K562 (cell line): ENCODE results near the gene RNF141. TPM values are rescaled to one million over a fixed set of nuclear protein-coding genes. Genes with fewer than 3 reads are reported as not detected.
A peak's percentile ranks its signal among the peaks of the same experiment; 100 is the strongest.

Experiments used
- ATAC-seq: fragments of 200-7000 bp; cut with Tn5 transposase; 3 replicates; pipeline ENCODE4 v1.9.1; 2020; ENCODE audit warnings: moderate library complexity
- BruUV-seq: library from RNA; stranded (reverse); fragments of 400-500 nt; replicated peaks from 2 replicates; lab custom pipeline; 2021; lab: Mats Ljungman, UMichigan
- CTCF ChIA-PET: fragments of 300-600 bp; formaldehyde crosslinking; extraction: SDS; loops from one replicate; lab custom pipeline; 2021; ENCODE audit warnings: low intra/inter-chr PET ratio; lab: Yijun Ruan, JAX
- POLR2A ChIA-PET: fragments of 300-600, 350-650 bp; sonication (Branson Sonifier 250); formaldehyde crosslinking; extraction: SDS; loops from one replicate; lab custom pipeline; 2021; ENCODE audit warnings: antibody characterized with exemption, inconsistent platforms; lab: Yijun Ruan, JAX
- DNase-seq, 4 experiments: peaks; one replicate each; pipeline versions ENCODE4 v3.0.0 to v3.0.0-alpha.2; 2011 to 2018; ENCODE audit warnings: low spot score in 3 of 4, mixed read lengths in 3 of 4; ENCODE audit errors: extremely low read depth in 1 of 4
- FAIRE-seq: peaks from 2 replicates; lab custom pipeline; 2011; peaks lifted over from hg19 to GRCh38; lab: Jason Lieb, UNC
- H2AFZ ChIP-seq: 2 replicates; pipeline ENCODE4 v1.6.0; 2011; ENCODE audit warnings: low read depth, low read length, control low read depth, inconsistent platforms
- H3K27ac ChIP-seq: fragments of 200-600 bp; 3 replicates; pipeline ENCODE4 v1.8.0; 2011; ENCODE audit warnings: low read depth, mild to moderate bottlenecking, control low read depth, inconsistent platforms, low read length, moderate library complexity, mixed read lengths; ENCODE audit errors: extremely low read depth
- H3K27me3 ChIP-seq, 2 experiments: fragments of 300-600 bp in 1 of 2; 2 replicates in 1 of 2; 3 replicates in 1 of 2; pipeline versions ENCODE4 v1.6.0 to v1.8.0; 2011; ENCODE audit warnings: inconsistent platforms in 2 of 2, low read length in 2 of 2, mild to moderate bottlenecking in 1 of 2, mixed read lengths in 1 of 2, moderate library complexity in 1 of 2; ENCODE audit not compliant: control insufficient read depth in 2 of 2, insufficient read depth in 2 of 2
- H3K36me3 ChIP-seq: fragments of 300-600 bp; 3 replicates; pipeline ENCODE4 v1.8.0; 2011; ENCODE audit warnings: mild to moderate bottlenecking, low read length, inconsistent platforms; ENCODE audit not compliant: control insufficient read depth, insufficient read depth
- H3K4me1 ChIP-seq, 2 experiments: fragments of 200-600 bp in 1 of 2; replicated peaks in 1 of 2; 2 replicates in 1 of 2; 3 replicates in 1 of 2; pipeline versions ENCODE4 v1.5.1 to v1.8.0; 2011; ENCODE audit warnings: inconsistent platforms in 2 of 2, low read length in 2 of 2, mild to moderate bottlenecking in 1 of 2, mixed read lengths in 1 of 2, moderate library complexity in 1 of 2; ENCODE audit not compliant: control insufficient read depth in 2 of 2, insufficient read depth in 2 of 2
- H3K4me2 ChIP-seq: 2 replicates; pipeline ENCODE4 v1.6.1; 2011; ENCODE audit warnings: low read length, control low read depth, inconsistent platforms, mixed read lengths; ENCODE audit not compliant: insufficient read depth
- H3K4me3 ChIP-seq: fragments of 200-600 bp; sonication (generic), shearing (Covaris generic); 2 replicates; pipeline ENCODE4 v1.5.1; 2016; ENCODE audit warnings: control low read depth, inconsistent platforms
- H3K79me2 ChIP-seq: fragments of 200-600 bp; 3 replicates; pipeline ENCODE4 v1.8.0; 2011; ENCODE audit warnings: low read length, inconsistent platforms; ENCODE audit not compliant: control insufficient read depth, insufficient read depth
- H3K9ac ChIP-seq, 2 experiments: 2 replicates each; pipeline versions ENCODE4 v1.6.0 to v1.6.1; 2011; ENCODE audit warnings: low read depth in 2 of 2, low read length in 2 of 2, control low read depth in 1 of 2, inconsistent platforms in 1 of 2, mild to moderate bottlenecking in 1 of 2, mixed read lengths in 1 of 2; ENCODE audit not compliant: insufficient read depth in 1 of 2
- H3K9me1 ChIP-seq: one replicate; pipeline ENCODE4 v1.6.0; 2011; ENCODE audit warnings: inconsistent platforms, mild to moderate bottlenecking, low read length, moderate library complexity; ENCODE audit not compliant: control insufficient read depth, insufficient read depth
- H3K9me3 ChIP-seq: replicated peaks from 2 replicates; pipeline ENCODE4 v1.5.1; 2011; ENCODE audit warnings: low read depth, low read length, inconsistent platforms; ENCODE audit not compliant: control insufficient read depth, insufficient read depth
- H4K20me1 ChIP-seq: replicated peaks from 2 replicates; pipeline ENCODE4 v1.6.1; 2011; ENCODE audit warnings: low read length, inconsistent platforms, mixed read lengths; ENCODE audit not compliant: control insufficient read depth, insufficient read depth
- PBX2 ChIP-seq, 2 experiments: IDR thresholded peaks in 1 of 2; conservative IDR thresholded peaks in 1 of 2; 2 replicates each; pipeline ENCODE4 v1.6.1; 2016; ENCODE audit warnings: low read depth in 2 of 2, mild to moderate bottlenecking in 1 of 2, missing compliant biosample characterization in 1 of 2, missing genetic modification characterization in 1 of 2, moderate library complexity in 1 of 2
- RBM25 ChIP-seq: fragments of 200-400 bp; formaldehyde crosslinking; IDR thresholded peaks from 2 replicates; pipeline ENCODE4 v1.6.1; 2018; ENCODE audit warnings: low read length, low read depth, moderate library complexity; ENCODE audit not compliant: severe bottlenecking
- ZNF507 ChIP-seq: conservative IDR thresholded peaks from 2 replicates; pipeline ENCODE4 v1.6.1; 2017; ENCODE audit warnings: missing genetic modification characterization, missing compliant biosample characterization
- WGBS: fragments of 100-300 bp; shearing (Covaris generic); methylation state at CpG from one replicate; pipeline ENCODE4 v1.1.6; 2016; ENCODE audit warnings: low coverage, mixed read lengths; ENCODE audit not compliant: insufficient coverage; ENCODE audit errors: missing lambda C conversion rate; 5-methylcytosine and 5-hydroxymethylcytosine counted together
- in situ Hi-C: fragments of 300-500 bp; cut with MboI; formaldehyde crosslinking; loops from 4 replicates; pipeline ENCODE4 v1.15.0; 2018; ENCODE audit warnings: inconsistent platforms, mixed read lengths
- intact Hi-C: fragments of 100-400 bp; cut with micrococcal nuclease; formaldehyde crosslinking; loops from 2 replicates; pipeline ENCODE4 v1.14.2; 2022
- polyA plus RNA-seq, 8 experiments: library from polyadenylated mRNA; depleted of rRNA in 4 of 8; stranded (reverse) in 5 of 8; unstranded in 3 of 8; fragments of >200 nt; fragmentation: Nextera tagmentation in 2 of 8; fragmentation: Illumina TruSeq in 1 of 8; extraction: Ambion mirVana in 2 of 8; extraction: Trizol in 1 of 8; gene quantifications; 2 replicates each; pipeline versions ENCODE4 v1.2.1 to v1.2.3, GENCODE V29; 2011 to 2014; ENCODE audit warnings: inconsistent platforms in 1 of 8, missing spikeins in 1 of 8
- total RNA-seq, 7 experiments: library from RNA; depleted of rRNA in 6 of 7; stranded (reverse); fragments of >200 nt in 6 of 7; fragmentation: Illumina TruSeq in 2 of 7; extraction: Trizol in 2 of 7; gene quantifications; 2 replicates each; pipeline versions ENCODE4 v1.2.1 to v1.2.3, GENCODE V29; 2011 to 2021; ENCODE audit warnings: low replicate concordance in 1 of 7

The RNF141 gene
- total and polyA plus RNA-seq, 9 of the 15 experiments (the other 6 are each of a cell fraction or from before 2014, with no cell fraction given): 9.7 to 51.9 (median 18.9) TPM

GRCh38 chr11:10480760-10481159, 60.2 kb downstream of the RNF141 start:
- FAIRE-seq: no peak
- intact Hi-C loops (no loop called here), in situ Hi-C loops (no loop called here)
- peak; percentile 41 for TF ChIP-seq RBM25
- no peak for TF ChIP-seq PBX2 (CRISPR knock-in tag; IDR thresholded peaks at IDR 0.05; ENCODE audit: low read depth)
- peak; percentile 46 for TF ChIP-seq PBX2 (tag; conservative IDR thresholded peaks at IDR 0.05; ENCODE audit: low read depth)
- TF ChIP-seq ZNF507 (tag): no peak
- Histone ChIP-seq H3K27me3 (no peaks in the 10 kb centered on the region), H4K20me1 (peaks cover 7% of the 10 kb centered on the region; the same call in 1 of the 2 replicates), H3K4me3 (no peak overlapping the region), H3K27ac (no peak overlapping the region), H3K4me1 (peaks cover 0 to 5% of the 10 kb centered on the region in 2 experiments; a peak in 1 of 5 replicates), H3K9me1 (peaks cover 8% of the 10 kb centered on the region), H2AFZ (no peak overlapping the region), H3K9ac (no peak overlapping the region), H3K9me3 (no peaks in the 10 kb centered on the region), H3K36me3 (peaks cover 78% of the 10 kb centered on the region; the same call in 2 of the 3 replicates), H3K79me2 (no peaks in the 10 kb centered on the region), H3K4me2 (no peak overlapping the region)
- BruUV-seq: no TSS peak
- CTCF ChIA-PET: no interaction called here
- no peak for ATAC-seq
- POLR2A ChIA-PET: interaction anchor here (1.7 to 1.9 kb wide), 2 partner anchors 10 to 16 kb away, joined by 5 to 6 read pairs; no protein-coding TSS in a partner anchor
- DNase-seq: no peak
- 88% methylated on average over 2 of the region's 2 CpGs for WGBS
